Amniotic epithelial cell (primary cell): Measurements from ENCODE around the gene CPED1.
A peak's percentile ranks its signal among the peaks of the same experiment; 100 is the strongest.
"Not testable (repeated sequence)": the region's sequence is repeated elsewhere in the genome, so short reads cannot be mapped to it uniquely, and the experiment has no call there.

Experiments
- DNase-seq: peaks from one replicate; pipeline ENCODE4 v3.0.0-alpha.2; 2010; ENCODE audit warnings: low read depth

The CPED1 gene

DNA sequence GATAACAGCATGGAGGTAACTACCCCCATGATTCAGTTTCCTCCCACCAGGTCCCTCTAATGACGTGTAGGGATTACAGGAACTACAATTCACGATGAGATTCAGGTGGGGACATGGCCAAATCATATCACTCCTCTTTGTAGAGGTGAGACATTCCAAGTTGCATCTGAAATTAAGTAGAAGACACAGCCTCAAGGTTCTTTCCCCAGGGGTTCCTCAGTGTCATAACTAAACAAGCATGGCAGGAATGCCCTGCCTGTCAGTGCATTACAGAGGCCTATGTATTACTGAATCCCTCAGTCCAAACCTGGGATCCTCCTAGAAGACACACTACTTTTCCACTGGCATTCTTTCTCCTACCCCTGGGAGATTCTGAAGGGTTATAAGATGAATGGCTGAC lies 297.7 kb downstream of the CPED1 start:
- DNase-seq: no peak

GRCh38 chr7:121286742-121287734 lies 298.5 kb downstream of the CPED1 start:
- peak; percentile 51 for DNase-seq

DNA sequence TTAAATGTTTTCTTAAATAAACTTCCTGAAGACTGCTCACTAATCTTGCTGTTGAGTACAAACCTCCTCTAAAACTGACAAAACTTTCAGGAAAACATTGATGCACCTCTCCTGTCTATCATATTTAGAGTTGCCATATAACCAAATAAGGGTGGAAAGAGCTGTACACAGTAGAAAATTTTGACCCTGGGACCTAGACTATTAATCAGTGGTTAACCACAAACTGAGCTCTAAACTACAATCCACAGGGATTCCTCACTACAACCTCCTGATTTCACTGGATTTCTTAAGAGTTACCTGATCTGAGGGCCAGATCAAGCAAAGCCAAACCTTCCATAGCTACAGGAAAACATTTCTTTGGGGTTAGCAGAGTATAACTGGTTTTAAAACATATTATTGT lies 300.4 kb downstream of the CPED1 start:
- DNase-seq: peak; percentile 98

DNA sequence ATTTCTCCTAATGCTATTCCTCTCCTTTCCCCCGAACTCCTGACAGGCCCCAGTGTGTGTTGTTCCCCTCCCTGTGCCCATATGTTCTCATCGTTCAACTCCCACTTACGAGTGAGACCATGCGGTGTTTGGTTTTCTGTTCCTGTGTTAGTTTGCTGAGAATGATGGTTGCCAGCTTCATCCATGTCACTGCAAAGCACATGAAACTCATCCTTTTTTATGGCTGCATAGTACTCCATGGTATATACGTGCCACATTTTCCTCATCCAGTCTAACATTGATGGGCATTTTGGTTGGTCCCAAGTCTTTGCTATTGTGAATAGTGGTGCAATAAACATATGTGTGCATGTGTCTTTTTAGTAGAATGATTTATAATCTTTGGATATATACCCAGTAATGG lies 301.4 kb downstream of the CPED1 start:
- DNase-seq: not testable (repeated sequence)

DNA sequence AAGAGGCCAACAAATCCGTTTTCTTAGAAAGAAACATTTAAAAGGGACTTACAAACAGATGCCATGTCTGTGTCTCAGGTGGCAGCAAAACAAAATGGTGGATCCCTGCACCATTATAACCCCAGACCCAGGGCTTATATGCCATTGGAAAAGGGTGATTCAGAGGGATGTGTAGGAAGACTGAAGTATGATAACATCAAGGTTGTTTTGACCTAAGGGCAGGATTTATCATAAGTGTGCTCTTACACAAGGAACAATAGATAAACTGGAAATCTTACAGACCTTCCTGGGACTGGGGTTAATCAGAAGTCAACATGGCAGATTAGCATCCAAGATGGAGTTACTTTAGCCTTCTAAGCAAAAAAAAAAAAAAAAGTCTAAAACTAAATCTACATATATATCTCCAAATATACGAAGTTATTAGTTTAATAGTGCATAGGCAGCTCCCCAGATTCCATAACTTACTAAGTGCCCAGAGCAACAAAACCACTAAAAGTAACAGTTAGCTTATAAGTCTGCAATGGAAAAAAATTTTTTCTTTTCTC lies 306.0 kb downstream of the CPED1 start:
- DNase-seq: no peak

GRCh38 chr7:121297843-121298242 lies 309.3 kb downstream of the CPED1 start:
- no peak for DNase-seq

- DNase-seq: no peak
Observed at GRCh38 chr7:121298831-121299239, 310.3 kb downstream of the CPED1 start.

GRCh38 chr7:121300685-121301420 lies 312.3 kb downstream of the CPED1 start:
- no peak for DNase-seq

DNA sequence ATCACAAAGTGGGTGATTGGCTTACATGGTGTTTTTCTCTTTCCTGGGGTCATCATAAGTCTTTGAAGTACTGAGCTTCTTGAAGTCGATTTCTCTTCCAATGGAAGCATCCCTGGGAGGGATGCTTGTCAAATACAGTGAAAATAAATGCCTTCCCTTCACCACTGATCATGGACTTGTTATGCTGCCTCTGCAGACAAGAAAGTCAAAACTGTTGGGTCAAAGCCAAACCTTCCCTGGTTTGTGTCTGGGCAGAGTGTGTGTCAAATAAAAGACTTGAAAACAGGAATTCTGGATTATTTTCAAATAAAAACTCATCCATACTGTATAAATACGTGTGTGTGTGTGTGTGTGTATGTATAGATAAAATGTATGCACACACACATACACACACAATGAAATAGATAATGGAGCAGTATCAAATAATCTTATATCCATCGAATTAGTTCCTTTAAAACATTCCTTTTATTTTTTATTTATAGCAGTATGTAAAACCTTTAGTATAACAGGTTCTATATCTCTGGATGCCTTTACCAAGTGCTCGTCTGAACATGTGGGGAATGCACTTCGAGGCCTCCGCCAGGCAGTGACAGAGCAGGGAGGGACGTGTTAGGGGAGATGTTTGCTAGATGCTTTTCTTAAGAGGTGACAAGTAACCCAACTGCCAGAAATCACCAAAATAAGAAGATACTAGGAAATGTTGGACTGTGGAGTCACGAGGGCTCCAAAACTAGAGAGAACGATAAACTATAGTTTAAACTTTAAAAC lies 313.1 kb downstream of the CPED1 start:
- no peak for DNase-seq

DNA sequence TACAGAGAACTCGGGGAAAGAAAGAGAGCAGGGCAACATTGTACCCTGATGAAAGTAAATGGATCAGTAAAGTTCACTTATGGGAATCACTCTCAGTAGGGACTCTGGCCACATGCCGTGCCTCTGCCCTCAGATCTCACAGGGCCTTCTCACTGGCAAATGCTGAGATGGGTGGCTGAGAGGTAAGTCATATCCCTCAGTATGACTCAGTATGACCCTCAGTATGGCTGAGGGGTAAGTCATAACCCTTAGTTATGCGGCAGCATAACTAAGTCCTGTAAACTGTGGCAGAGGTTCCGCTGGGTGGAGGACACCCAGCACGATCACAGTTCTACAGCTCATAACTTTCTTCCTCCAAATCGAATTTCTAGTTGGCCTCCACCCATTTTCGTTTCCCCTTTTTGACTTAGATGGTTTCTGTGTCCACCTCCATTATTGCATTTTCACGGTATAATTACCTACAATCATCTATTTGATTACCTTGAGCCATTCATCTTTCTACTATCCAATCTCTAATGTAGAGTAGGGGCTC lies 313.8 kb downstream of the CPED1 start:
- DNase-seq: peak; percentile 36

DNA sequence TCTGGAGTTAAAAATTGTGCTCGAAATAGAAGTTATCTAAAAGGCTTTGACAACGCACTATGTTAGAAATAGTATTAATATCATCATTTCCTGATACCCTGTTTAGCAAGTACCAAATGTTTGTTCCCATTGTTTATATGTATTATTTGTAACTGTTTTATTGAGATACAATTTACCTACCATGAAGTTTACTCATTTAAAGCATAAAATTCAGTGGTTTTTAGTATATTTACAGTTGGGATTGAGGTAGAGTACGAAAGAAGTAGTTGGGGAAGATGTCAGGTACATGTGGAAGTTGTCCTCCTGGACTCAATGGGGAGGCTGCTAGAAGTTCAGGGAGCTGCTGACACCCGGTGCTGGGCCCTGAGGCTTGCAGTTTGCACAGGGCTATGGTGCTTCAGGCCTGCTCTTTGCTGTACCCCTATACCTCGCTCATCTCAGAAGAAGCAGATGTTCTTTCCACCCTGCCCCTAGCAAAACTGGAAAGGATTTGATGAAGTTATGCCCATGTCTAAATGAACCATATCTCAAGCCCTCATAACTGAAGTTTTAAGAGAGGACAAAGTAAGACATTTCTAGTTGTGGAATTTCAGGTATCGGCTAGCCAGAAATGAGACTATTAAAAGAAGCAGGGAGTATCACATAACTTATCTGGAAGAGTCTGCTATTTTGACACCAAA lies 315.1 kb downstream of the CPED1 start:
- no peak for DNase-seq

GRCh38 chr7:121304102-121304658 lies 315.7 kb downstream of the CPED1 start:
- no peak for DNase-seq

GRCh38 chr7:121305109-121305508 lies 316.6 kb downstream of the CPED1 start:
- DNase-seq: no peak

- DNase-seq: no peak
Observed at GRCh38 chr7:121306565-121306964, 318.1 kb downstream of the CPED1 start.

DNA sequence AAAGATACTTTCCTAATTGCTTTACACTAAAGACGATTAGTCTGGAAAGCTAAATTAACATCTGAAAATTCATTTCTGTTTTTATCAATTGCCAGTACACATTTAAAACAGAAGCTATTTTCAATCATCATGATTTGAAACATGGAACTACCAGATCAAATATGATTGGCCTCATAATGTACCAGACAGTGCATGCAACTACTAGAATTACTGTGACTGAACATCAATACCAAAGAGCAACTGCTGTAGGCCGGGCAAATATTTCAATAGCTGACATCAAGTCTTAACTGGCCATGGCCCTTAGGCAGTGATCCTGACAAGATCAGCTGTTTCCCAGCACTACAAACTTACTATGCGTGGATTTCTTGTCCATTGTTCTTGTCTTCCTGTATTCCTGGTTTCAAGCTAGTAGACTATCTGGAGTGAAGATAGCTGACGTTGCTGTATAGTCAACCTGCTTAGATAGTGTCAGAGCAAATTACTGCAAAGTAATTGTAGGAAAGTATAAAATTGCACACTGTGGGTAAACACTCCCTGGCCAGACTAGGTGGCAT lies 318.6 kb downstream of the CPED1 start:
- no peak for DNase-seq

- DNase-seq: no peak
Observed at GRCh38 chr7:121313220-121313792, 324.8 kb downstream of the CPED1 start.

DNA sequence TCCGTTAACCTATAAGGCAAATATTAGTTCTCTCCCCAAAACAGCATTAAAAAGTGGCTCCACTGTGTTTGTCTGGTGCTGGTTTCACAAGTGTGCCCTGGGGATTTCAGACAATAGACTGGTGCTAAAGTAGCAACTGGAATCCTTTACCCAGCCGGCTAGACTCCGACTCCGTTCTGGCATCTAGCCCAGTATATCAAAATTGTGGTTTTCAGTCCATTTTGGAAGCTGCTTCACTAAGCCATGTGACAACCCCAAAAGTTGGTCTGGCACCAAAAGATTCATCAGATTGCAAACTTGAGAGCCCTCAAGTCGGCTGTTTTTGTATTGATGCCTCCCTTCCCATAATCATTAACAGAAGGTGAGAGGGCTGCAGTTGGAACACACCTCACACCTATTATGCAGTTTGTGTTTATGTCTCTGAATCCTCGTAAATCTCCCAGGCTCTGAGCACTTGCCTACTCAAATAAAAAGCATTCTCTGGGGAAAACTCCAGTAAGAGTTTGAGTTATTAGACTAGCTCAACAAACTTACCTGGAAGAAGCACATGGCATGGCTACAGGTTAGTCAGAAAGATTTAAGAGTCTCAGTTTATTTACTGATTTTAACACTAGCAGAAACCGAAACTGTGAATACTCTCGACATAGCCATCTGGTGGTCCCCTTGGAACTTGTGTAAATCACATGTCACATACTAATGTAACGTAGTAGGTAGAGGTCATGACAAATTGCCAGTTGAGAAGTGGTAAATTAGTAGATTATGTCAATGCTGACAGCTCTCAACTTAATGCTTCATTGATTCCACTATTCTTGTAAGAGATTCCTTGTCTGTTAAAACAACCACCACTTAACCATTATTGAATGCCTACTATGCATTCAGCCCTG lies 325.5 kb downstream of the CPED1 start:
- no peak for DNase-seq

- DNase-seq: not testable (repeated sequence)
Observed at GRCh38 chr7:121315170-121315569, 326.7 kb downstream of the CPED1 start.

DNA sequence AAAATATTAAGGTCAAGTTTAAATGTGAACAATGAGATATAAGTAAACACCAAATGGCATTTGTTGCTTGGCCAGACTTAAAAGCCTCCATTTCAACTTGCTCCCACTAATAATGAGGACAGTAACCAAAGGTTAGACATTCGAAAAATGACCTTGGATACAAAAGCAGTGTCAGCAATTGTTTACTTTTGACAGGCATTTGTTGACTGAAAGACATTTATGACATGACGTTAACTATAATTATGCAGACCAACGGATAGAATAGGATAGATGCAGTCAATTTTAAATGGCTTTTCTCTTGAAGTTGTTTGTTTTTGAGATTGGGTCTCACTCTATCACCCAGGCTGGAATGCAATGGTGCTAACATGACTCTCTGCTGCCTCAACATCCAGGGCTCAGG lies 333.9 kb downstream of the CPED1 start:
- no peak for DNase-seq
